Activated naive CD8-positive, alpha-beta T cell treated with anti-CD3 and anti-CD28 coated beads, Interleukin-2, amount 50 U/mL, for 24 hours (primary cell): ENCODE data around the gene LARGE1.
A peak's percentile ranks its signal among the peaks of the same experiment; 100 is the strongest.

ENCODE experiments used
- ATAC-seq: fragments of 150-1000 bp; cut with Tn5 transposase; one replicate; pipeline ENCODE4 v1.10.0; 2021
- DNase-seq: peaks from one replicate; pipeline ENCODE4 v3.0.0; 2021
- H3K27ac Mint-ChIP-seq: one replicate; pipeline ENCODE4 v1.8.0; 2021; ENCODE audit warnings: mild to moderate bottlenecking, mixed read lengths
- H3K27me3 Mint-ChIP-seq: one replicate; pipeline ENCODE4 v1.8.0; 2021; ENCODE audit warnings: mixed read lengths
- H3K36me3 Mint-ChIP-seq: one replicate; pipeline ENCODE4 v1.8.0; 2021; ENCODE audit warnings: low read depth, mixed read lengths
- H3K4me1 Mint-ChIP-seq: one replicate; pipeline ENCODE4 v1.8.0; 2021; ENCODE audit warnings: mixed read lengths
- H3K4me3 Mint-ChIP-seq: one replicate; pipeline ENCODE4 v1.8.0; 2021; ENCODE audit warnings: mild to moderate bottlenecking, moderate library complexity, mixed read lengths
- H3K9me3 Mint-ChIP-seq: one replicate; pipeline ENCODE4 v1.8.0; 2021; ENCODE audit warnings: mixed read lengths

The LARGE1 gene

DNA sequence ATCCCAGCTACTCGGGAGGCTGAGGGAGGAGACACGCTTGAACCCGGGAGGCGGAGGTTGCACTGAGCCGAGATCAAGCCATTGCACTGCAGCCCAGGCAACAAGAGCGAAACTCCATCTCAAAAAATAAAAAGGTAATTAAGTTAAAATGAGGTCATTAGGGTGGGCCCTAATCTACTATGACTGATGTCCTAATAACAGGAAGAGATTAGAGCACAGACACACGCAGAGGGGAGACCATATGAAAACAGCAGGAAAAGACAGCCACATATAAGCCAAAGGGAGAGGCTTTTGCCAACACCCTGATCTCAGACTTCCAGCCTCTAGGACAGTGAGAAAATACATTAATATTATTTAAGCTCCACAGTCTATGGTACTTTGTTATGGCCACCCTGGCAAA lies 17.3 kb downstream of the LARGE1 start:
- no peaks in the 10 kb centered on the region for H3K9me3 Mint-ChIP-seq
- H3K36me3 Mint-ChIP-seq: no peaks in the 10 kb centered on the region
- ATAC-seq: no peak
- H3K27ac Mint-ChIP-seq: no peak overlapping the region
- no peak overlapping the region for H3K4me3 Mint-ChIP-seq
- H3K27me3 Mint-ChIP-seq: no peaks in the 10 kb centered on the region
- H3K4me1 Mint-ChIP-seq: no peaks in the 10 kb centered on the region
- no peak for DNase-seq

DNA sequence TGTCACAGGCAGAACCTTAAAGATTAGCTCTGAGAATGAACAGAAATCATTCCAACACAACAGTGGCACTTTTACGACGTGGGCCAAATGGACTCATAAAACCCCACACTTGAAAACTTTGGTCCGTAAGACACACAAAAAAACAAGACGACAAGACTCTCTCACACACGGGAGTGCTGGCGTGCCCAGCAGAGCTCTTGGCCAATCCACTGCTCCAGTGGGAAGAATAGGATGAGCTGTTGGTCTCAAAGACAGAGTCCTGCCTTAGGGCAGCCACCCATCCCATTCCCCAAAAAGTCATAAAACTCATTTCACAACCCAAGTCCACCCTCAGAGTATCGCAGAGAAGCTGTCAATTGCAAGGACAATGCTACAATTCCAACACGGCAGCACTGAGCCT lies 18.2 kb downstream of the LARGE1 start:
- Mint-ChIP-seq H3K27ac (no peak overlapping the region), H3K9me3 (no peaks in the 10 kb centered on the region), H3K4me1 (no peaks in the 10 kb centered on the region), H3K36me3 (no peaks in the 10 kb centered on the region), H3K4me3 (no peak overlapping the region), H3K27me3 (no peaks in the 10 kb centered on the region)
- no peak for DNase-seq
- ATAC-seq: no peak

DNA sequence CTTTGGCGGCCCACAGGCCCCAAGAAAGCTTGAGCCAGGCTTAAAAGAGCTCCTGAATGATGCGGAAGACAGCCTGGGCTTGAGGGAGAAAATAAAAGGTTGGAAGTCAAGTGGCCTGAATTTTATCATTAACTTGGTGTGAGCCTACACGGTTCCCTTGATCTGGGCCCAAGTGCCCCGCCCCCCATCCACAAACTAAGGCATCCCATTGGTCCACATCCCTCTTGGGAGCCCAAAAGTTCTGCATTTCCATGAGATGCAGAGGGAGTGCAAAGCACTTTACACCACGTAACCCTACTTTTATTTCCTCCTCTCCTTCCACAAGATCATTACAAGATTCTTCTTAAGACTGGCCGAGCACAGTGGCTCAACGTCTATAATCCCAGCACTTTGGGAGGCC lies 22.2 kb downstream of the LARGE1 start:
- Mint-ChIP-seq H3K4me3 (no peak overlapping the region), H3K36me3 (no peaks in the 10 kb centered on the region), H3K4me1 (no peaks in the 10 kb centered on the region), H3K27me3 (no peaks in the 10 kb centered on the region), H3K9me3 (peaks cover 5% of the 10 kb centered on the region), H3K27ac (no peak overlapping the region)
- DNase-seq: no peak
- no peak for ATAC-seq

DNA sequence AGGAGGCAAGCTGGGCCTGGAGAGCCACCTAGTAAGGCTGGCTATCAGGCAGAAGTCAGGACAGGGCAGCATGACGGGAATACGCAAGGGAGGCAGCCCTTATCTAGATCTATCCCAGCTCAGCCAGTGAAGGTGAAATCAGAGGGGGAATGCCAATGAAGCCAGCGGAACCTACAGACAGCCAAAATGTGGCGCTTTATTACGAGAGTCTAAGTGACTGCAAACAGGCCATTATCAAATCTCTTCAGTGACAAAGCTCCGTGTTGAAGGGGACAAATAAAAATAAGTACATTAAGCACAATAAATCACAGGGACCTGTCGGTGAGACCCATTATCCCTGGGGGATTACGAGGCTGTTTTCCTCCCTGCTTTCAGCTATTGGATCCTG lies 22.8 kb downstream of the LARGE1 start:
- no peak for DNase-seq
- Mint-ChIP-seq H3K4me1 (no peaks in the 10 kb centered on the region), H3K4me3 (no peak overlapping the region), H3K27me3 (no peaks in the 10 kb centered on the region), H3K27ac (no peak overlapping the region), H3K9me3 (peaks cover 5% of the 10 kb centered on the region), H3K36me3 (no peaks in the 10 kb centered on the region)
- ATAC-seq: no peak

DNA sequence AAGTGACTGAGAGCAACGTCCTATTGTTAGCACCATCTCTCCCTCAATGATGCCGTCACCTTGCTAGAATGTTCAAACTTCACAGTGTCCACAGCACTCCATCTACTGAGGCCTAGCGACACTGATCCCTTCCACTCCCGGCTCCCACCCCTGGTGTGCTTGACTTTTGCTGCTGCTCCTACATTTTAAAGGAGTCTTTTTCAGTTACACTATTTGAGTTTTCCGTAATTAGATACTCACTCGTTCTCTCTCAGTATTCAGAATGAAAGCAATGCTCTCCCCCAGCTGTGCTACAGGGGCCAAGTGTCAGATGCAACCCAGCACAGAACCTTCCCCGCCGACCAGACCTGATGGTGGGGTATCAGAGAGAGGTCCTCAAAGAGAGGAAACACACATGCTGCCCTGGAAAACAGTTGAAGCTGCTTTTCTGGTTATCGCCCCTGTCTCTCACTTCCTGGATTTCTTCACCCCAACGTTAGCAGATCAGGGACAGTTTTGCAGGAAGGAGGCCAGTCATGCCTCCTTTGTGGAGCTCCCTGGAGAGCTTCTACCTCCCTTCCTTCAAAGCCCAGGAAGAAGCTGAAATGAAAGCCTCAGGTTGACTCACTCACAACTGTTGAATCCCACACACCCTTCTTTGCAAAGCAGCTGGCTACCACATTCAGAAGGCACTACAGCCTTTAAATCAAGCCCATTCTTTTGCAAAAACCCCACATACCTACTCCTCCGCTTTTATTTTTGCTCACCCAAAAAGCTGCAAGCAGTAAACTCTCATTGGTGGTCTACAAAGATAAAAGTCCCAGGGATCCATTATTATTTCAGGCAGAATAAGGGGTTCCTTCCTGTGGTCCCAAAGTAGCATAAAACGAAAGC lies 23.5 kb downstream of the LARGE1 start:
- DNase-seq (no peak), ATAC-seq (no peak)
- Mint-ChIP-seq H3K27me3 (no peaks in the 10 kb centered on the region), H3K36me3 (no peaks in the 10 kb centered on the region), H3K4me1 (no peaks in the 10 kb centered on the region), H3K27ac (no peak overlapping the region), H3K4me3 (no peak overlapping the region), H3K9me3 (peaks cover 5% of the 10 kb centered on the region)

DNA sequence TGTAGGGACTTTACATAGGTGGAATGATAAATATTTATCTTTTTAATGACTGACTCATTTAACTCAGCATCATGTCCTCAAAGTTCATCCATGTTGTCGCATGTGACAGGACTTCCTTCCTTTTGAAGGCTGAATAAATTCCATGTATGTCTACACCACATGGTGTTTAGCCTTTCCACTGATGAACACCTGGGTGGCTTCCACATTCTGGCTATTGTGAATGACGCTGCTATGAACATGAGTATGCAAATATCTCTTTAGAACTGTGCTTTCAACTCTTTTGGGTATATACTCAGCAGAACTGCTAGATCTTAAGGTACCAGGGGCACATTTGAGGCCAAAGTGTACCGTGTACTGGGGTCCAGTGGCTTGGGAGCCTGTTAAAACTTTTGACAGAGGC lies 24.1 kb downstream of the LARGE1 start:
- Mint-ChIP-seq H3K4me1 (no peaks in the 10 kb centered on the region), H3K4me3 (no peak overlapping the region), H3K9me3 (peaks cover 5% of the 10 kb centered on the region), H3K27ac (no peak overlapping the region), H3K27me3 (no peaks in the 10 kb centered on the region), H3K36me3 (no peaks in the 10 kb centered on the region)
- ATAC-seq: no peak
- no peak for DNase-seq

DNA sequence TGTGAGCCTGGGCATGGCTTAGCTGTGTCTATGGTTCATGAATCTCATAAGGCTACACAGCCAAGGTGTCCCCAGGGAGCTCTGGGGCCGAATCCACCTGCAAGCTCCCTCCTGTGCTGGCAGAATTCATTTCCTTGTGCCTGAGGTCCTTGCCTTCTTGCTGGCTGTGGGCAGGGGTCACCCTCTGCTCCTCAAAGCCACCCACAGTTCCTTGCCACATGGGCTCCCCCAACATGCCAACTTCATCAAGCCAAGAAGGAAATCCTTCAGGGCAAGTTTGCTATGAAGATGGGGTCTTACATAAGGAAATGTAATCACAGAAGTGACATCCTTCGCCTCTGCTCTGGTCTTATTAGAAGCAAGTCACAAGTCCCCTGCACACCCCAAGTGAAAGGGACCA lies 24.8 kb downstream of the LARGE1 start:
- H3K27ac Mint-ChIP-seq: no peak overlapping the region
- no peak overlapping the region for H3K4me3 Mint-ChIP-seq
- no peak for DNase-seq
- ATAC-seq: no peak
- H3K9me3 Mint-ChIP-seq: peaks cover 5% of the 10 kb centered on the region
- no peaks in the 10 kb centered on the region for H3K4me1 Mint-ChIP-seq
- no peaks in the 10 kb centered on the region for H3K27me3 Mint-ChIP-seq
- no peaks in the 10 kb centered on the region for H3K36me3 Mint-ChIP-seq

DNA sequence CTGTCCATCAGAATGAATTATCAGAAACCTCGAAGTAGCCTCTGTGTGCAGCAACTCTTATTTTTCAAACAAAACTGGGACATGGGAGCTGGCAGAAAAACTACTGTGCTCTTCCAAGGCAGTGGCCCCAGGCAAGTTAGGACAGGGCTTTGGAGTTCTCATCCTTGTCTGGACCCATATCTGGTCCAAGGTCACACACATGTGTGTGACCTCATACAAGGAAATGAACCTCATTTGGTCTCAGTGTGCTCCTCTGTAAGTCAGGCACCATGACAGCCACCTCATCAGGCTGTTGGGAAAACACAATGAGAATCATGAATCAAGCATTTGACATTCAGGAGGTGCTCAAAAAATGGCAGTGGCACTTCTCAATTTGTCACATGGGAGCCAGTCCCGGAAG lies 25.8 kb downstream of the LARGE1 start:
- no peak for ATAC-seq
- Mint-ChIP-seq H3K4me3 (no peak overlapping the region), H3K36me3 (no peaks in the 10 kb centered on the region), H3K4me1 (peaks cover 1% of the 10 kb centered on the region), H3K27me3 (no peaks in the 10 kb centered on the region), H3K27ac (no peak overlapping the region), H3K9me3 (peaks cover 5% of the 10 kb centered on the region)
- no peak for DNase-seq

DNA sequence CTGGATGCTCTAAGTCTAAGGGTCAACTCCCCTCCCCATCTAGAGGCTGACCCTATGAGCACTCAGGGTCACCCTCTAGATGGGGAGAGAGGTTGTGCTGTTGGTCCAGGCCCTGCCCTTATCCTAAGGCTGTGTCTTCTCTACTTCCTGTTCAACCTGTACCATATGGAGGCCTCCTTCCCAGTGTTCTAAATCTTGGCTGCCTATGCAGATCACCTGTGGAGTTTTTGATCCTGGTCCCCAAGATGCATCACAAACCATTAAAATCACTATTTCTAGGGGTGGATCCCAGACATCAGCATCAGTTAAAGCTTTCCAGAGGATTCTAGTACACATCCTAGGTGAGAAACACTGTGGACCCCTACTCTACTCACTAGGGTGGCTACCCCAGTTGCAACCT lies 26.2 kb downstream of the LARGE1 start:
- H3K4me3 Mint-ChIP-seq: no peak overlapping the region
- no peaks in the 10 kb centered on the region for H3K36me3 Mint-ChIP-seq
- peaks cover 3% of the 10 kb centered on the region for H3K4me1 Mint-ChIP-seq
- peaks cover 5% of the 10 kb centered on the region for H3K9me3 Mint-ChIP-seq
- no peaks in the 10 kb centered on the region for H3K27me3 Mint-ChIP-seq
- ATAC-seq (no peak), DNase-seq (no peak)
- no peak overlapping the region for H3K27ac Mint-ChIP-seq

DNA sequence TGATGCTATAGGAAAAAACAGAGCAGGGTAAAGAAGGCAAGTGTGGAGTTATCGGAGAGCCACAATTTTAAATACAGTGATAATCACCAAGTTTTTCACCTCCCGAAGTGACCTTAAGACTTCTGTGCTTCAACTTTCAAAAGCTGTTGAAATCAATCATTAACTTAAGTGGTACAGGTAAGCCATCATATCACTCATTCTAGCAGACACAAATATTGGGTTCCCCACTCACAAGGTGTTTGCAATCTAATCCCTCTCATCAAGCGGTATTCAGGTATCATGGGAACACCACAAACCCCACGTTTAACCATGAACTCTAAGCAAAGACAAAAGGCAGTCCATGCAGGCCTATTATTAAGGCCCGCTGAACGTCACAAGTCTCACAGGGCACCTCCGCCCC lies 26.8 kb downstream of the LARGE1 start:
- no peak for ATAC-seq
- peaks cover 5% of the 10 kb centered on the region for H3K9me3 Mint-ChIP-seq
- no peak for DNase-seq
- H3K4me3 Mint-ChIP-seq: no peak overlapping the region
- H3K27ac Mint-ChIP-seq: no peak overlapping the region
- H3K36me3 Mint-ChIP-seq: no peaks in the 10 kb centered on the region
- H3K27me3 Mint-ChIP-seq: no peaks in the 10 kb centered on the region
- H3K4me1 Mint-ChIP-seq: peaks cover 3% of the 10 kb centered on the region

DNA sequence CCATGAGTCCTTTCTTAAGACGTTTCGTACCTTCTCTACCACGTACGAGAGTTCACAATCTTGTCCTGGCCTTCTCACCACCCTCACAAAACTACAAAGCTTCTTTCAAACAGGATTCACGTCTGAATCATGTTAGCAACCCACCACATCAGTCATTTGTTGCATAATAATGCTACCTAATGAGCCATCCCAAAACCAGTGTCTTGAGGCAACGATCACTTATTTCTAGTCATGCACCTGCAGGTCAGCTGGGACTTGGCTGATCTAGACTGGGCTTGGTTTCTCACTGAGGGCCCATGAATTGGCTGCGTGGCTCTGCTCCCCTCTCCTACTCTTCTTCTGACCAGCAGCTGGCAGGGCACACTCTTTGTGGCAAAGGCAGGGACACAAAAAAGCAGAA lies 28.3 kb downstream of the LARGE1 start:
- Mint-ChIP-seq H3K27ac (no peak overlapping the region), H3K36me3 (no peaks in the 10 kb centered on the region), H3K27me3 (no peaks in the 10 kb centered on the region), H3K4me1 (peaks cover 3% of the 10 kb centered on the region), H3K4me3 (no peak overlapping the region), H3K9me3 (peaks cover 5% of the 10 kb centered on the region)
- ATAC-seq (no peak), DNase-seq (no peak)

DNA sequence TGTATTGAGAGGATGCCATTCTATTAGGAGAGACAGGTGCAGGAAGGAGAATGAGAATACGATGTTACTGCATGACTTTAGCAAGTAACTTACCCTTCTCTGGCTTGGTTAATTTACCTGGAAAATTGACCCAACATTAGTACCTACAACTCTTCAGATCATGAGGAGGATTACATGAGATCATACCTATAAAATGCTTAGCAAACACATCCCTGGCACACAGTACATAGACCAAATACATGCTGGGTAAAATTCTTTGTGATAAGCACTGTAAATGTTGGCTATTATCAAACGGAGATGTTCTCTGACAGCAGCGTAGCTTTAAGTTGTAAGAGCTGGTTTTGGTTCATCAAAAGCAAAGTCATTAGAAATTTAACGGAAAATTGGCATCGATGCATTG lies 28.8 kb downstream of the LARGE1 start:
- Mint-ChIP-seq H3K9me3 (peaks cover 5% of the 10 kb centered on the region), H3K4me1 (peaks cover 3% of the 10 kb centered on the region), H3K4me3 (no peak overlapping the region), H3K27ac (peak overlapping the region; percentile 39), H3K36me3 (no peaks in the 10 kb centered on the region), H3K27me3 (no peaks in the 10 kb centered on the region)
- no peak for ATAC-seq
- DNase-seq: no peak

DNA sequence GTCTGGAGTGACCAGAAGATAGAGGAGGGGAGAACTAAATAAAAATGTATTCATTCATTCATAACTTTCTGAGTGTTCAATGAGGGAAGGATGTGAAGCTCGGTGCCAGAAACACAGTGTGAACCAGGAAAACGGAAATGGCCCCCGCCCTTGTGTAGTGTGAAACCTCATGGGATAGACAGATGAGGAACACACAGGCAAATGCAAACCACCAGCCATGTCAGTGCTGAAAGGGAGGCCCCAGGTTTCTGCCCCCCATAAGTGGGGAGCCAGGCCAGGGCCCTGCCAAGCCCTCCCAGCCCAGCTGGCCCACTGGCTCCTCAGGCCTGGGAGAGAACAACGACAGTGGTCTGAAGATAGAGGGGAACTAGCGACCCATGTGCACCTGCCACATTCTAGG lies 30.5 kb downstream of the LARGE1 start:
- H3K9me3 Mint-ChIP-seq: peaks cover 2% of the 10 kb centered on the region
- no peak overlapping the region for H3K4me3 Mint-ChIP-seq
- H3K27ac Mint-ChIP-seq: no peak overlapping the region
- ATAC-seq (no peak), DNase-seq (no peak)
- no peaks in the 10 kb centered on the region for H3K36me3 Mint-ChIP-seq
- no peaks in the 10 kb centered on the region for H3K27me3 Mint-ChIP-seq
- peaks cover 3% of the 10 kb centered on the region for H3K4me1 Mint-ChIP-seq

DNA sequence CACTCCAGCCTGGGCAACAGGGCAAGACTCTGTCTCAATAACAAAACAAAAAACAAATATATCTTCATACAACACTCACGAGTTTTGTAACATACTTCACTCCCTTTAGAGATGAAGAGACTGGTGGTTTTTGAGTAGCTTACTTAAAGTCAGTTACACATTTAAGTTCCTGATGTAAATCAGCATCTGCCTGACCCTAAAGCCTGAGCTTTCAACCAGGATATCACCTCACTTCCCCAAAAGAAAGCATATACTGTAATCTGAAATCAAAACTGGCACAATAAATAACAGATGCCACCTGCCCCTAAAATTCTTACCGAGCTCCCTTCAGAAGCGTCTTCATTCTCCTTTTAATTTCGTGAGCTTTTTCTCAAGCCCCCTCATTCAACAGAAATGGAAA lies 31.5 kb downstream of the LARGE1 start:
- Mint-ChIP-seq H3K9me3 (no peaks in the 10 kb centered on the region), H3K27me3 (no peaks in the 10 kb centered on the region), H3K4me1 (peaks cover 3% of the 10 kb centered on the region), H3K36me3 (no peaks in the 10 kb centered on the region), H3K27ac (no peak overlapping the region), H3K4me3 (no peak overlapping the region)
- DNase-seq (no peak), ATAC-seq (no peak)

DNA sequence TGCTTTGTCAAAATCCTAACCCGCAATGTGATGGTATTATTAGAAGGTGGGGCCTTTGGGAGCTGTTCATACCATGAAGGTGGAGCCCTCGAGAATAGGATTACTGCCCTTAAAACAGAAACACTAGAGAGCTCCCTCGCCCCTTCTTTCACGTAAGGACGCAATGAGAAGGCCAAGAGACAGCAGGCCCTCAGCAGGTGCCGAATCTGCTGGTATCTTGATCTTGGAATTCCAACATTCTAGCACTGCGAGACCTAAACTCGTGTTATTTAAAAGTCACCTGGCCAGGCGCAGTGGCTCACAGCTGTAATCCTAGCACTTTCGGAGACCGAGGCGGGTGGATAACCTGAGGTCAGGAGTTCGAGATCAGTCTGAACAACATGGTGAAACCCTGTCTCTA lies 33.1 kb downstream of the LARGE1 start:
- Mint-ChIP-seq H3K27ac (no peak overlapping the region), H3K4me1 (peaks cover 6% of the 10 kb centered on the region)
- no peak for DNase-seq

DNA sequence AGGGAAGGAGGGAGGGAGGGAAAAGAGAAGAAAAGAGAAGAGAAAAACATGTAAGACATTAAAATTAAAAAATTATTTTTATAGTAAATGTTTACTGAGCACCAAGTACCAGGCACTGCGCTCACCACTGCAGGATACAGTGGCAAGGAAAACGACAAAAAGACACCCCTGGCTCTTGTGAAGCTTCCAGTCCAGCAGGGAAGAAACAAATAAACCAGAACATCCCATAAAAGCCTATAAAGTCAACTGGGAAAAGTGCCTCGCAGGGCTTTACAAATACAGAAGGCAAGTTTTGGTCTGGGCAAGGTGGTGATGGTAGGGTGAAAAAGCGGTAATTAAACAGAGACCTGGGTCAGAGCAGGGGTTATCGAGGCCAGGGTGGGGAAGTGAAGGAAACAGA lies 33.6 kb downstream of the LARGE1 start:
- no peaks in the 10 kb centered on the region for H3K9me3 Mint-ChIP-seq
- DNase-seq (no peak), ATAC-seq (no peak)
- H3K4me3 Mint-ChIP-seq: no peak overlapping the region
- no peaks in the 10 kb centered on the region for H3K27me3 Mint-ChIP-seq
- H3K27ac Mint-ChIP-seq: no peak overlapping the region
- H3K4me1 Mint-ChIP-seq: peaks cover 6% of the 10 kb centered on the region
- H3K36me3 Mint-ChIP-seq: no peaks in the 10 kb centered on the region

More for the DNA sequence above, 33.1 kb downstream of the LARGE1 start:
- H3K4me3 Mint-ChIP-seq: no peak overlapping the region
- H3K9me3 Mint-ChIP-seq: no peaks in the 10 kb centered on the region
- ATAC-seq: no peak
- no peaks in the 10 kb centered on the region for H3K27me3 Mint-ChIP-seq
- H3K36me3 Mint-ChIP-seq: no peaks in the 10 kb centered on the region
